Esophagus muscularis mucosa (tissue), 4 donors: Measurements from ENCODE around the gene INHBB. TPM values are rescaled to one million over a fixed set of nuclear protein-coding genes. Genes with fewer than 3 reads are reported as not detected.

Experiments
- DNase-seq: peaks from one replicate; pipeline ENCODE4 v3.0.0-alpha.2; 2017; ENCODE audit errors: extremely low spot score
- H3K27ac ChIP-seq, 4 donors: fragments of 200-600 bp; sonication (generic); replicated peaks in 1 of 4; 1 replicate in 3 of 4; 2 replicates in 1 of 4; pipeline ENCODE4 v1.5.1; 2016 to 2019; ENCODE audit warnings: mild to moderate bottlenecking in 1 of 4
- H3K27me3 ChIP-seq, 4 donors: fragments of 200-600 bp; sonication (generic); one replicate each; pipeline versions ENCODE4 v1.5.1 to v1.6.0; 2016 to 2019
- H3K36me3 ChIP-seq, 4 donors: fragments of 200-600 bp; sonication (generic); one replicate each; pipeline ENCODE4 v1.5.1; 2016 to 2019
- H3K4me1 ChIP-seq, 4 donors: fragments of 200-600 bp; sonication (generic); one replicate each; pipeline ENCODE4 v1.5.1; 2016 to 2019
- H3K4me3 ChIP-seq, 4 donors: fragments of 200-600 bp; sonication (generic); 1 replicate in 2 of 4; 2 replicates in 2 of 4; pipeline ENCODE4 v1.5.1; 2016 to 2019; ENCODE audit warnings: mild to moderate bottlenecking in 4 of 4, moderate library complexity in 1 of 4
- H3K9me3 ChIP-seq, 4 donors: fragments of 200-600 bp; sonication (generic); 1 replicate in 3 of 4; 2 replicates in 1 of 4; pipeline ENCODE4 v1.5.1; 2016 to 2019
- EP300 ChIP-seq: sonication (generic); formaldehyde crosslinking; IDR thresholded peaks from one replicate; pipeline ENCODE4 v1.6.1; 2017; ENCODE audit warnings: antibody characterized with exemption
- POLR2A ChIP-seq: fragments of 450-650 bp; IDR thresholded peaks from one replicate; pipeline ENCODE4 v1.6.1; 2017; ENCODE audit warnings: antibody characterized with exemption, moderate library complexity, mild to moderate bottlenecking, low read depth
- POLR2AphosphoS5 ChIP-seq, 2 donors: sonication (generic); formaldehyde crosslinking; IDR thresholded peaks; one replicate each; pipeline ENCODE4 v1.6.1; 2017; ENCODE audit warnings: antibody characterized with exemption in 2 of 2
- WGBS: methylation state at CpG from one replicate; pipeline ENCODE4 v1.1.5; 2018; 5-methylcytosine and 5-hydroxymethylcytosine counted together
- intact Hi-C: fragments of 100-400 bp; cut with DNase I; formaldehyde crosslinking; loops from one replicate; pipeline ENCODE4 v1.15.1; 2023
- total RNA-seq, 4 donors: library from RNA; depleted of rRNA; stranded (reverse); fragments of >200 nt; gene quantifications; one replicate each; pipeline versions ENCODE4 v1.1.0 to v1.2.1, GENCODE V29; 2016
- TF ChIP-seq, protein P1 (sequence below), 3 experiments: fragments of 200-600 bp in 2 of 3; fragments of 450-650 bp in 1 of 3; sonication (generic) in 2 of 3; IDR thresholded peaks; one replicate each; pipeline ENCODE4 v1.5.1; 2017 to 2019; ENCODE audit warnings: antibody characterized with exemption in 3 of 3, mild to moderate bottlenecking in 2 of 3, moderate library complexity in 1 of 3

The INHBB gene
- total RNA-seq, 4 donors from 2014 or later = 1.2 to 13.9 (median 7.2) TPM

DNA sequence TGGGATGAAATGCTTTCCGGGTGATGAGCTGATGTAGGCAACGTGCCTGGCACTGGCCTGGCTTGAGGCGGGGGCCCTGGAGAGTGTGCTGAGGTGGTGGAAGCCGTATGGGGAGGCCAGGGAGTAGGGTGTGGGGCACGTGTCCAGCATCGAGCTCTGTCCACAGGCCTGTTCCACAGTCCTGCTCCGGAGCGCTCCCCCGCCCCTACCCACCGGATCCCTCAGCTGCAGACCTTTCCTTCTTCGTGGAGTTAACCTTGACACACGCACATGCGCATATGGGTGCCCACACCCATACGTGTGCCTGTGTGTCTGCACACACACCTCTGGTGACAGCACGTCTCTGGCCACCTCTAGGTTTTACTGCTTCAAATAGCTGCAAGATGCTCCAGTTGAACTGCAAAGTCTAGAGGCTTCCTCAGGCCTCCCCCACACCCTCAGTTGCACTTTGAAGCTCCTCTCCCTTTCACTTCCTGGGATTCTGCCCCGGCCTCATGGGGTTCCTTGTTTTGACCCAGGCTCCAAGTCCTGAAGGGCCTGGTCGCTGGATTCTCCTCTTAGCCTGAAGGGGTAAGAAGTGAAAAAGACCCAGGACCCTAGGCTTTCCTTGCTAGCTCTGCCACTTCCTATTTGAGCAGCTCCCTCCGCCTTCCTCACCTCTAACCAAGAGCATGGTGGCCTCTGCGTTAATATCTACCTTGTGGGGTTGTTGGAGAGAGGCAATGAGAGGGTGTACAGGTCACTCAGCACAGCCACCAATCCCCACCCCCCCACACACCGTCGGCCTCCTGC lies 49.5 kb downstream of the INHBB start:
- Histone ChIP-seq H3K4me1 (no peaks in the 10 kb centered on the region), H3K36me3 (no peaks in the 10 kb centered on the region), H3K27ac (no peak overlapping the region), H3K27me3 (peaks cover 0 to 54% (median 0%) of the 10 kb centered on the region in 4 donors), H3K4me3 (no peak overlapping the region), H3K9me3 (no peaks in the 10 kb centered on the region)
- no peak for DNase-seq
- WGBS = 84% methylated on average over 18 of the region's 21 CpGs
- TF ChIP-seq, protein P1, sequence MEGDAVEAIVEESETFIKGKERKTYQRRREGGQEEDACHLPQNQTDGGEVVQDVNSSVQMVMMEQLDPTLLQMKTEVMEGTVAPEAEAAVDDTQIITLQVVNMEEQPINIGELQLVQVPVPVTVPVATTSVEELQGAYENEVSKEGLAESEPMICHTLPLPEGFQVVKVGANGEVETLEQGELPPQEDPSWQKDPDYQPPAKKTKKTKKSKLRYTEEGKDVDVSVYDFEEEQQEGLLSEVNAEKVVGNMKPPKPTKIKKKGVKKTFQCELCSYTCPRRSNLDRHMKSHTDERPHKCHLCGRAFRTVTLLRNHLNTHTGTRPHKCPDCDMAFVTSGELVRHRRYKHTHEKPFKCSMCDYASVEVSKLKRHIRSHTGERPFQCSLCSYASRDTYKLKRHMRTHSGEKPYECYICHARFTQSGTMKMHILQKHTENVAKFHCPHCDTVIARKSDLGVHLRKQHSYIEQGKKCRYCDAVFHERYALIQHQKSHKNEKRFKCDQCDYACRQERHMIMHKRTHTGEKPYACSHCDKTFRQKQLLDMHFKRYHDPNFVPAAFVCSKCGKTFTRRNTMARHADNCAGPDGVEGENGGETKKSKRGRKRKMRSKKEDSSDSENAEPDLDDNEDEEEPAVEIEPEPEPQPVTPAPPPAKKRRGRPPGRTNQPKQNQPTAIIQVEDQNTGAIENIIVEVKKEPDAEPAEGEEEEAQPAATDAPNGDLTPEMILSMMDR (IDR thresholded peaks at IDR 0.05) = no peak
- TF ChIP-seq POLR2A = no peak
- TF ChIP-seq EP300 = no peak
- no peak for TF ChIP-seq POLR2AphosphoS5 (IDR thresholded peaks at IDR 0.05)
- intact Hi-C loops = no loop called here

DNA sequence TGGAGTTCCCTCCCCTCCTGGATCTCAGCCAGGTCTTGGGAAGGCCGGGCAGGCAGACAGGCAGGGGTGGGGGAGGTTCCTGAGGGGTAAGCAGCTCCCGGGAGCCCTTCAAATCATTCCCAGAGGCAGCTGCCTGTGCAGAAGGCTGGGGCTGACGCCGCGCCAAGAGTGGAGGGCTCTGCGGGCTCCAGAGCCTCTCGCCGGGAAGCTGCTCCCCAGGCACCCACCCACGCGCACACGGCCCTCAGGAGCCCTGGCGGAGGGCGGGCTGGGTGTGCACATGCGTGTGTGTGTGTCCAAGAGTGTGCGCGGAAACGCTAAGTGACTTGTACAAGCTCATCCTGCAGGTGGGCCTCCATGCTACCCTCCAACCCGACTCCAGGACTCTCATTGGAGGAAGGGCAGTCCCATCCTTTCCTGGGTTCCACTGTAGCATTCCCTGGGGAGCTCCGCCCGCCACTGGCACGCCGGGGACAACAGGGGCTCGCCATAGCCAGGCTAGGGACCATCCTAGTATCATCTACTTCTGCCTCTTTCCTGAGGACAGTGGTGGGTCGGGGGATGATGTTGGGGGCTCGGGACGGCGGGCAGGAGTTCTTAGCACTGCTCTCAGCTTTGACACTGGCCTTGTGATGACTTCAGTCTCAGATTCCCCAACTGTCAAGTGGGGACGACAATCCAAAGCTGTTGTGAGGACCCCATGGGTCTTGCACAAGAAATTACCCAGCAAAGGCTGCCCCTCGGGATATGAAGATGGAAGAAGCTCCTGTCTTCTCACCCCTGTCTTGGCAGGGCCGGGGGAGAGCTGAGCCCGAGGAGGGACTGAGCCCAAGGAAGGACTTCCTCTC lies 50.3 kb downstream of the INHBB start:
- intact Hi-C loops = no loop called here
- peaks cover 0 to 51% (median 0%) of the 10 kb centered on the region in 4 donors for H3K27me3 ChIP-seq
- DNase-seq = no peak
- no peak overlapping the region for H3K27ac ChIP-seq
- TF ChIP-seq, protein P1 (IDR thresholded peaks at IDR 0.05) = no peak
- TF ChIP-seq EP300 (no peak), POLR2AphosphoS5 (IDR thresholded peaks at IDR 0.05) (no peak), POLR2A (no peak)
- no peak overlapping the region for H3K4me3 ChIP-seq
- H3K9me3 ChIP-seq = no peaks in the 10 kb centered on the region
- no peaks in the 10 kb centered on the region for H3K36me3 ChIP-seq
- WGBS = 56% methylated on average over 24 of the region's 31 CpGs
- H3K4me1 ChIP-seq = no peaks in the 10 kb centered on the region

DNA sequence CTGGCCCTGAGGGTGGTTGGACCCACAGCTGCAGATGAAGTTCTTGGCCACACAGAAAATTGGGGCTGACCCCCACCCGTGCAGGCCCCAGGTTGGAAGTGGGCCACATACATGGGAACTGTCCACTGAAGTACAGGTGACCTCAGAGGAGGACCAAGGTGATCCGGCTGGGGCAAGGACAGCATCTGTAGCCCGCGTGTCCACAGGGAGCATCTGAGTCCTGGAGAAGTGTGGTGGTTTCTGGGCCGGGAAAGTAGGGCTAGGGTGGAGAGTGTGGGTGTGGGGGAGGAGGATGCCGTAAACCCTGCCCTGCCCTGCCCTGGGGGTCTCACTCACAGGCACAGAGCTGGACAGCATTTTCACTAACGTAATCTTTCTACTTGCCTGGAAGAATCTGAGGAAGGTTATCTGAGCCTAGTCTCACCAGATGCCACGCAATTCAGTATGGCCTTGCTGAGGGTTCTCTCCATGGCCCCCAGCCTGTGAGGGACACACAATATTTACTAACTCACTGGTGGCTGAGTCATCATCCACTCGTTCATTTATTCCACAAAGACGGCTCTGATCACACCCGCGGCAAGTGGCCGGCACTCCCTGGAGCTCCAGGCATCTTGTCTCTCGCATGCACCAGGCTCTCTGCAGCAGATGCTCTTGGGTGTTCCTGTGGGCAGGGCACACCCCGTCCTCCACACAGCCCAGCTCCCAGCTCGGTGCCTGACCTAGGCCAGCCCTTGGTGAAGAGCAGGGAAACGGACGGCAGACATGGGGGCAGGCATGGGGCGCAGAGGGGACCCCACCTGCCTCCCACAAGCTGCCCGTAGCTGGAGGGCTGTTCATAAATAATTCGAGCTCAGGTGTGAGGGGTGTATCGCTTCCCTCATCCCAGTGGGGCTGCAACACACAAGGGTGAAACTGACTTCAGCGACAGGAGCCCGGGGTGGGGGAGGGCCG lies 51.2 kb downstream of the INHBB start:
- H3K4me1 ChIP-seq = no peaks in the 10 kb centered on the region
- H3K4me3 ChIP-seq = no peak overlapping the region
- no peak for DNase-seq
- TF ChIP-seq POLR2A (no peak), EP300 (no peak), POLR2AphosphoS5 (IDR thresholded peaks at IDR 0.05) (no peak)
- TF ChIP-seq, protein P1 (IDR thresholded peaks at IDR 0.05) = no peak
- no peaks in the 10 kb centered on the region for H3K9me3 ChIP-seq
- intact Hi-C loops = no loop called here
- WGBS = 78% methylated on average over 17 of the region's 25 CpGs
- no peak overlapping the region for H3K27ac ChIP-seq
- no peaks in the 10 kb centered on the region for H3K36me3 ChIP-seq
- peaks cover 0 to 51% (median 0%) of the 10 kb centered on the region in 4 donors for H3K27me3 ChIP-seq
